Endometrial microvascular endothelial cells (primary cell): ENCODE results near the gene NAV3. TPM values are rescaled to one million over a fixed set of nuclear protein-coding genes. Genes with fewer than 3 reads are reported as not detected.

ENCODE experiments used
- in situ Hi-C: cut with HindIII; loops from 2 replicates; pipeline ENCODE4 v1.10.0; 2017; ENCODE audit warnings: low sequenced_read_pairs, low pct_unique_long_range_greater_than_20kb; ENCODE audit errors: inconsistent ontology term
- total RNA-seq: library from RNA; depleted of rRNA; stranded (reverse); fragments of >200 nt; gene quantifications from one replicate; pipeline ENCODE4 v1.2.3, GENCODE V29; 2015; ENCODE audit errors: inconsistent ontology term

Gene NAV3
- total RNA-seq, 1 donor from 2014 or later, result 29.2 TPM

GRCh38 chr12:78009031-78009430, 178.3 kb downstream of the NAV3 start:
- in situ Hi-C loops, result no loop called here

- in situ Hi-C loops, result no loop called here
Observed at GRCh38 chr12:78018171-78018910, 187.6 kb downstream of the NAV3 start.

- in situ Hi-C loops, result no loop called here
Observed at GRCh38 chr12:78018939-78019338, 188.2 kb downstream of the NAV3 start.

- in situ Hi-C loops, result no loop called here
Observed at GRCh38 chr12:78028426-78028825, 197.7 kb downstream of the NAV3 start.

GRCh38 chr12:78034025-78034424, 203.3 kb downstream of the NAV3 start:
- in situ Hi-C loops, result no loop called here

- in situ Hi-C loops, result no loop called here
Observed at GRCh38 chr12:78035901-78036606, 205.4 kb downstream of the NAV3 start.

- in situ Hi-C loops, result no loop called here
Observed at GRCh38 chr12:78036874-78037273, 206.2 kb downstream of the NAV3 start.

GRCh38 chr12:78037707-78038106, 207.0 kb downstream of the NAV3 start:
- in situ Hi-C loops, result no loop called here

GRCh38 chr12:78038541-78038940, 207.8 kb downstream of the NAV3 start:
- in situ Hi-C loops, result no loop called here

- in situ Hi-C loops, result no loop called here
Observed at GRCh38 chr12:78038986-78039385, 208.3 kb downstream of the NAV3 start.

GRCh38 chr12:78040111-78040510, 209.4 kb downstream of the NAV3 start:
- in situ Hi-C loops, result no loop called here

- in situ Hi-C loops, result no loop called here
Observed at GRCh38 chr12:78050790-78051189, 220.1 kb downstream of the NAV3 start.

GRCh38 chr12:78055545-78055944, 224.9 kb downstream of the NAV3 start:
- in situ Hi-C loops, result no loop called here

- in situ Hi-C loops, result no loop called here
Observed at GRCh38 chr12:78057075-78057474, 226.4 kb downstream of the NAV3 start.

- in situ Hi-C loops, result no loop called here
Observed at GRCh38 chr12:78060186-78060585, 229.5 kb downstream of the NAV3 start.

GRCh38 chr12:78062786-78063185, 232.1 kb downstream of the NAV3 start:
- in situ Hi-C loops, result no loop called here

GRCh38 chr12:78081590-78082314, 251.1 kb downstream of the NAV3 start:
- in situ Hi-C loops, result no loop called here

- in situ Hi-C loops, result no loop called here
Observed at GRCh38 chr12:78085542-78086182, 255.0 kb downstream of the NAV3 start.

- in situ Hi-C loops, result no loop called here
Observed at GRCh38 chr12:78086553-78087362, 256.1 kb downstream of the NAV3 start.
